IPS DF 6.9 (cell line): ENCODE data around the gene PBX1.

Experiments used
- DNase-seq: peaks from one replicate; pipeline ENCODE4 v3.0.0-alpha.2; 2013; ENCODE audit warnings: low read depth, low spot score
- H3K27ac ChIP-seq: one replicate; pipeline ENCODE4 v1.5.1; 2013; ENCODE audit warnings: low read length, control low read depth
- H3K27me3 ChIP-seq: 2 replicates; pipeline ENCODE4 v1.6.1; 2013; ENCODE audit warnings: mild to moderate bottlenecking, low read length; ENCODE audit not compliant: control insufficient read depth, insufficient read depth
- H3K36me3 ChIP-seq: 2 replicates; pipeline ENCODE4 v1.6.1; 2013; ENCODE audit warnings: low read length; ENCODE audit not compliant: control insufficient read depth, insufficient read depth
- H3K4me1 ChIP-seq: 2 replicates; pipeline ENCODE4 v1.6.1; 2013; ENCODE audit warnings: low read length; ENCODE audit not compliant: control insufficient read depth, insufficient read depth
- H3K4me3 ChIP-seq: 2 replicates; pipeline ENCODE4 v1.5.1; 2013; ENCODE audit warnings: mild to moderate bottlenecking, low read length
- H3K9me3 ChIP-seq: 2 replicates; pipeline ENCODE4 v1.6.1; 2013; ENCODE audit warnings: low read length, inconsistent platforms; ENCODE audit not compliant: control insufficient read depth, insufficient read depth
- WGBS: extraction: QIAGEN DNeasy Blood & Tissue Kit; methylation state at CpG from one replicate; pipeline ENCODE4 v1.1.7; 2013; ENCODE audit warnings: mixed read lengths, missing lambda C conversion rate; ENCODE audit not compliant: insufficient read length, insufficient coverage; 5-methylcytosine and 5-hydroxymethylcytosine counted together

Gene PBX1

DNA sequence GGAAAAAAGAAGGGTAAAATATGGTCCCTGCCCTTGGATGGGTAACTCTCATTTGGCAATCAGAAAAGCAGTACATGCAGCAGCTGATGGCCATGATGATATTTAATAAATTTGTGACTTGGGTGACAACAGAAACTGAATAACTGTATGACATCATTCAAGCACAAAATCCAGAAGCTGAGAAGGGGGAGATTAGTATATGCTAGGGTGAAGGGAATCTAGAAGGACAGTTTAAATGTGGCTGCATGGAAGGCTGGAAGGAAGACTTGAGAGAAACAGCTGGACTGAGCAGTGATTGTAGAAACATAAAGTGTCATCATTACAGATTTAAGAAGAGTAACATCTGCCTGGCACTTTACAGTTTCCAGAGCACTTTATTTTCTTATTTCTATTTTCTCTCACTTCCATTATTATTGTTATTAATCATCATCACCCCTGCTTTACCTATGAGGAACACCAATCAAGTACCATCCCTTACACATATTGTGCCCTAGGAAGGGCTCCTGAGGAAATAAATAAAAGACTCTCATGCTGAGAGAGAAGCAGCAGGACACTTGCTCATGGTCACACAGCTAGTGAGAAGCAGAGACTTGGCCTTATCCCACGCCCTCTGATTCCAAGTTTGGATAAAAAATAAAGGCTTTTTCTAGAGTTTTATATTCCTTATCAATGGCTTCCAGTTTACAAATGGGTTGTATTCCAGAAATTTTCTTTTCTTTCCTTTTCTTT, 207.2 kb downstream of the PBX1 start:
- Histone ChIP-seq H3K36me3 (no peaks in the 10 kb centered on the region; the same call in 1 of the 2 replicates), H3K4me1 (peaks cover under 1% of the 10 kb centered on the region; the same call in 1 of the 2 replicates), H3K27me3 (no peaks in the 10 kb centered on the region), H3K4me3 (no peak overlapping the region), H3K9me3 (no peaks in the 10 kb centered on the region), H3K27ac (no peak overlapping the region)
- no peak for DNase-seq
- WGBS, result no CpG with 5 or more reads among the region's 1 CpG

DNA sequence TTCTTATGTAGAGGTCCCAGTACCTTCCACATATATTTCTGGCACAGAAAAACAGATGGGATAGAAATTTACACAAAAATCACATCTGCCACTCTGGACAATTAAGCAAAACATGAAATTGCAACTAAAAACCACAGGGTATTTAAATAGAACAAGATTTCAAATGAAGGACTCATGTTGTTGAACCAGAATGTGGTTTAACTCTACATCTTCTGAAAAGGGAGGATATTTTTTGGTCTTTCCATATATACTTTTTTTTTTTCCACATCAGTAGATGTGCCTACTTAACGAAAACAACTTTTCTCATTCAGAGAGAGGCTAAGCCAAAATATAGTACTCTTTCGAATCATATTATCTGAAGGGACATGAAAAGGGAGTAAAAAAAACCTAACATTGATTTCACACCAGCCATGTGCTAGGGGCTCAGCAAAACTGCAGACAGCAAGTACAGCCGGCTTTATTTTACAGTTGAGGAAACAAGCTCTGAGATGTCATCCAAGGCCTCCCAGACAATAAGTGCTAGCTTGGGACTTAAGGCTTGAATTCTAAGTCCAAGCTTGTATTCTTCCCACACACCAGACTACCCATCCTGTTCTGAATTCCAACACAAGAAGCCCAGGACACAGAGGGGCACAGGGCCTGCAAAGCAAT, 208.9 kb downstream of the PBX1 start:
- no peak overlapping the region for H3K27ac ChIP-seq
- no peaks in the 10 kb centered on the region for H3K9me3 ChIP-seq
- DNase-seq, result no peak
- H3K4me3 ChIP-seq, result no peak overlapping the region
- no peaks in the 10 kb centered on the region for H3K27me3 ChIP-seq
- WGBS, result no CpG with 5 or more reads among the region's 3 CpGs
- H3K36me3 ChIP-seq, result no peaks in the 10 kb centered on the region; the same call in 1 of the 2 replicates
- peaks cover 4% of the 10 kb centered on the region; the same call in 1 of the 2 replicates for H3K4me1 ChIP-seq

DNA sequence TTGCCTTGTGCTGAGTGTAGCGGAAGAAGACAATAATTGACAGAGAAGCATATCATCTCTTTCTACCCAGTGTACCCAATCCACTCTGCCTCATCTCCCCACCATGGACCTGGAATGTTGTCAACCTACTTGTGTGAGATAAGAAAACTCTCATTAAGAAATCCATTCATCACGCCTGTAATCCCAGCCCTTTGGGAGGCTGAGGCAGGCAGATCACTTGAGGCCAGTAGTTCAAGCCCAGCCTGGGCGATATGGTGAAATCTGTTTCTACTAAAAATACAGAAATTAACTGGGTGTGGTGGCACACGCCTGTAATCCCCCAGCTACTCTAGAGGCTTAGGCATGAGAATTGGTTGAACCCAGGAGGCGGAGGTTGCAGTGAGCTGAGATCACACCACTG, 209.6 kb downstream of the PBX1 start:
- Histone ChIP-seq H3K9me3 (no peaks in the 10 kb centered on the region), H3K36me3 (no peaks in the 10 kb centered on the region; the same call in 1 of the 2 replicates), H3K4me1 (peaks cover 4% of the 10 kb centered on the region; the same call in 1 of the 2 replicates), H3K4me3 (no peak overlapping the region), H3K27ac (no peak overlapping the region), H3K27me3 (no peaks in the 10 kb centered on the region)
- WGBS, result no CpG with 5 or more reads among the region's 5 CpGs
- DNase-seq, result no peak

DNA sequence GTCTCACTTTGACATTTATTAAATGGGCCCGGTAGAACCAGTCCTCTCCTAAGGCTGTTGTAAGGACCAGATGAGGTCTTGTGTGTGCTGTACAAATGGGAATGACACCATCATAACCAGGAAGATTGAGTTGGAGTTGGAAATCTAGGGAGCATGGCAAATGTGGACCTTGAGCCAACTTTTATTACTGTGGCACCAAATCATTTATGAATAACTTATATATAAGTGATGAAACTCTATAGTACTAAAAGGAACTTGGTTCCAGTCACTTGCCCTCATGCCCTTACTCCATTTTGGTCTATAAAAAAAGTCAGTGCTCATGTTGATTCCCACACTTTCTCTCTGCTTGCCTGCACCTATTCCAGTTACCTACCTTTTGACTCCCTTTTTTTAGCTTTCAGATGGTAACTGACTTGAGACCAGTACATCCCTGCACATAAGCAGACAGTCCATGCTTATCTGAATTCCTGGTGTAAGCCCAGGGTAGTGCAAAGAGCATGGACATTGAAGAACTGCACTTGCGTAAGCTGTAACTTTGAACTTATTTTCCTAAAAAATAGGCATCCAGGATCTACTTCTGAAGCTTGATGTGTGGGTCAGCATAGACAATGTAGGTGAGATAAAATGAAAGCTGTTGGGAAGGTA, 210.6 kb downstream of the PBX1 start:
- no peaks in the 10 kb centered on the region for H3K27me3 ChIP-seq
- peaks cover 5% of the 10 kb centered on the region for H3K4me1 ChIP-seq
- WGBS, result no CpG with 5 or more reads among the region's 2 CpGs
- H3K27ac ChIP-seq, result no peak overlapping the region
- no peaks in the 10 kb centered on the region; the same call in 1 of the 2 replicates for H3K36me3 ChIP-seq
- no peaks in the 10 kb centered on the region for H3K9me3 ChIP-seq
- no peak overlapping the region for H3K4me3 ChIP-seq
- DNase-seq, result no peak

DNA sequence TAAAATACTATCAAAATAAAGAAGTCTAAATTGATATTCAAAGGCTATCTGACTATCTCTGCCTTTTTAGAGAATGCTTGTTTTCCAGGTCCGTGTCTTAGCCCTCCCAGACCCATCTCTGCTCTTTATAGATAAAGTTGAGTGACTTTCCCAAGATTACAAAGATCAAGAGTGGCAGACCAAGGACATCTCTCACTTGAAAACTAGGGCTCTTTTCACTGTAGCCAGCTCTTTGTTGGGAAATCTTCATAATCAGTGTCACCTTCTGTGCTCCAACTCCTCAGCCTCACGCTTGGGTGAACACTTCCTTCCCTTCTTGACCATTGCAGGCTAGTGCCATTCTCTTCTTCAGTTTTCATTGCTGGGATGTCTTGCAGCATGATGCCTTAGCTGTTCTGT, 211.1 kb downstream of the PBX1 start:
- no peaks in the 10 kb centered on the region; the same call in 1 of the 2 replicates for H3K36me3 ChIP-seq
- no peak for DNase-seq
- WGBS, result no CpG with 5 or more reads among the region's 2 CpGs
- H3K4me1 ChIP-seq, result peaks cover 7% of the 10 kb centered on the region
- no peaks in the 10 kb centered on the region for H3K27me3 ChIP-seq
- no peaks in the 10 kb centered on the region for H3K9me3 ChIP-seq
- no peak overlapping the region for H3K27ac ChIP-seq
- H3K4me3 ChIP-seq, result no peak overlapping the region

DNA sequence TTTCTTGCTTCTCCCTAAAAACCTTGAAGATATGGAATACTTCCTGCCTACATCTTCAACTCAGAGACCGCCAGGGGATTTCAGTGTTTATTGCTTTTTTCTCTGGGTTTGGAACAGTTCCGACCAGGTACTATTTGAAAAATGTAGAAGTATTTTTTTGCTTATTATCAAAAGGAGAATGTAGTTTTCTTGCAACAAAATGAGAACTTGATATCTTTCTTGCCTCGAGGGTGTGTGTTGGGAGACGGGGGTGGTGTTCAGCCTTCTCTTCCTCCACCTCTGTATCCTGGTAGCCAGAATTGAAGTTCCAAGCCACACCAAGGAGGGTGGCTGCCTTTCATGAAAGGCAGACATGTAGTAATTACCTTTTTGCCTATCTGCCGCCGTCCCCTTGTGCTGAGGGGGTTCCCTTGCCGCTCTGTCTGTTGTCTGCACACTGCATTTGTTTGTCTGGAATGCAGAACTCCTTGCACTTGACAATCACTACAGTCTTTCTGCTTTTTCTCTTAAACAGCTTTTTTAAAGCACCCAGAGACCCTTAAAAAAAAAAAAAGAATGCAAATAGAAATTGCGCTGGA, 212.1 kb downstream of the PBX1 start:
- Histone ChIP-seq H3K36me3 (no peaks in the 10 kb centered on the region), H3K4me3 (no peak overlapping the region), H3K9me3 (no peaks in the 10 kb centered on the region), H3K27ac (no peak overlapping the region), H3K4me1 (peaks cover 10% of the 10 kb centered on the region), H3K27me3 (no peaks in the 10 kb centered on the region)
- WGBS, result no CpG with 5 or more reads among the region's 8 CpGs
- no peak for DNase-seq

DNA sequence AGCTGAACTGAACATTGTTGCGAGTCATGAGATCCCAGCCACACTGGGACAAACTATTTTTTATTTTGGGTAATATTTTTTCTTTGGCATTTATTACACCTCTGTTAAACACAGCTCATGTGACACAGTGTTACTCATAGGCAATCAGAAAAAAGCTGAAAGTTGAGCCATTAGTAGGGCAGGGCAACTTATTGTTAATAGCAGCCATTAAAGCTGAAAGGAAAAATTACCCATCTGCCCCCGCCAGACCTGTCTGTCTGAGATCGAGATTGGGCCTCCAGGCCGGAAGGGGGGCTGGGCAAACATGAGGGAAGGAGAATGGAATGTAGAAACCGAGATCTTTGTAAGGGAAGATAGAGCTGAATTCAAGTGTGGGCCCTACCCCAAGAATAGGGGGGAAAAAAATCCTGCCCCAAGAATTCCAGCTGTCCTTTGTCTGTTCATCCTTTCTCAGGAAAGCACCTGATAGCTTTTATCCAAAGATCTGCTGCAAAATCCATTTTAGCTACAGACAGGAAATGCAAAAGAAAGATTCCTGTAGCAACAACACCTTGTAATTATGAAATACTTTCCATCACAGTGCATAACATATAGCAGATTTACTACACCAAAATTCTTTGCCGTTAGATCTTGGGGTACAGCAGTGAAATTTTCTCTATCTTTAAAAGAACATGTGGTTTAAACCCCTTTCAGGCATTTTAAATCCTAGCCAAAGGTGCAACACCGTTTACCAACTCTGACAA, 212.8 kb downstream of the PBX1 start:
- peaks cover 10% of the 10 kb centered on the region for H3K4me1 ChIP-seq
- WGBS, result no CpG with 5 or more reads among the region's 7 CpGs
- no peaks in the 10 kb centered on the region for H3K36me3 ChIP-seq
- H3K9me3 ChIP-seq, result no peaks in the 10 kb centered on the region
- no peak for DNase-seq
- H3K4me3 ChIP-seq, result no peak overlapping the region
- H3K27me3 ChIP-seq, result no peaks in the 10 kb centered on the region
- no peak overlapping the region for H3K27ac ChIP-seq

DNA sequence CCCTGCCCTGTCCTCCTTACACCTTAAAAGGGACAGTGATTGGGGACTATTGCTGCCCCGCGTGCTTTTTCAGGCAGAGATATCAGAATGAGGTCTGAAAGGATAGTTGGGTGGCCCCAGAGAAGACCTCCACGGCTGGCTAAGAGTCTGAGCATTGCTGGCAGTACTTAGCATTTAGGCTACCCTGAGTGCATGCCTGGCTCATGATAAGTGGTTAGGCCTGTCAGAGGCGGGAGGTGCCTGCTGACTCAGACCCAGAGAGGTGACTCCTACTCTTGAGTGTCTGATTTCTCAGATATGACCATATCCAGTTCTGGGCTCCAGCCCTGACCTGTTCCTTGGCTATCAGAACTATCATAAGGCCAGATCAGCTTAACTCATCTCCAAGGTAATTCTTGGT, 213.7 kb downstream of the PBX1 start:
- Histone ChIP-seq H3K36me3 (no peaks in the 10 kb centered on the region), H3K27ac (no peak overlapping the region), H3K4me1 (peaks cover 10% of the 10 kb centered on the region), H3K4me3 (no peak overlapping the region), H3K9me3 (no peaks in the 10 kb centered on the region), H3K27me3 (no peaks in the 10 kb centered on the region)
- DNase-seq, result no peak
- no CpG with 5 or more reads among the region's 4 CpGs for WGBS

DNA sequence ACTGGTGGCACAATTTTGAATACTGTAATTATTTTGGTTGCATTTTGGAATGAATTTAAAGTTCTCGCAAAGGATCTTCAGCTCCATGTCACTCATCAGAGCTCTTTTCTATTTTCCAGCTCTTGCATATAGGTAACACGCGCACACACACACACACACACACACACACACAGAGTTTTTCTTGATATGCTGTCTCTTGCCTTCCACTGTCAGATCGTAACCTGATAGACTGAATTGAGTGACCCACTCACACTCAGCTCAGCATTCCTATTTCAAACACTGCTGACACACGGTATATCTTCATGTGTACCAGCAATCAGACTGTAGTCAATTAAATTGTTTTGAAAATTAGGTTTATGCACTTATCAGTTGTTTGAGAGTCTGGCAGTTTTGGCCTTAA, 214.1 kb downstream of the PBX1 start:
- Histone ChIP-seq H3K9me3 (no peaks in the 10 kb centered on the region), H3K4me1 (peaks cover 10% of the 10 kb centered on the region), H3K27ac (no peak overlapping the region), H3K27me3 (no peaks in the 10 kb centered on the region), H3K4me3 (no peak overlapping the region), H3K36me3 (no peaks in the 10 kb centered on the region)
- no CpG with 5 or more reads among the region's 5 CpGs for WGBS
- no peak for DNase-seq

DNA sequence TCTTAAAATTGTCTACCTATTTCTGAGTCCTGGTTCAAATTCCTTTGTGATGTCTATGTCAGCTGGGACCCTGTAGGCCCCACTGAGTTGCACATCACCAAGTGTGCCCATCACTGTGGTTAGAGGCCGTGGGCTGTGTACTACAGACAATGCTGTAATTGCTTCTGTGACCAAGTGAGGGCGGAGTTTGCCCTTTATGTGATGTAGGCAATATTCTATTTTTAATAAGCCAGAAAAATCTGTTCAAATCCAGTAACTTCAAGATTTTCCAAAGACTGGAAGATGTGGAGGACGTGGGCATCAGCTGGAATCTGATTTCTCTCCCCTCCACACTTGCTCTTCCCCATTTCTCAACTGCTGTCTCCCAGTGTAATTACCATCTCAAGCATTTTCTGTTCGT, 215.4 kb downstream of the PBX1 start:
- Histone ChIP-seq H3K27me3 (no peaks in the 10 kb centered on the region), H3K4me1 (peaks cover 10% of the 10 kb centered on the region), H3K4me3 (no peak overlapping the region), H3K27ac (no peak overlapping the region), H3K36me3 (no peaks in the 10 kb centered on the region), H3K9me3 (no peaks in the 10 kb centered on the region)
- DNase-seq, result no peak
- no CpG with 5 or more reads among the region's 4 CpGs for WGBS
